ENCODE results near the gene LAMC1.
"Not testable (repeated sequence)": the region's sequence is repeated elsewhere in the genome, so short reads cannot be mapped to it uniquely, and the experiment has no call there.

The LAMC1 gene

DNA sequence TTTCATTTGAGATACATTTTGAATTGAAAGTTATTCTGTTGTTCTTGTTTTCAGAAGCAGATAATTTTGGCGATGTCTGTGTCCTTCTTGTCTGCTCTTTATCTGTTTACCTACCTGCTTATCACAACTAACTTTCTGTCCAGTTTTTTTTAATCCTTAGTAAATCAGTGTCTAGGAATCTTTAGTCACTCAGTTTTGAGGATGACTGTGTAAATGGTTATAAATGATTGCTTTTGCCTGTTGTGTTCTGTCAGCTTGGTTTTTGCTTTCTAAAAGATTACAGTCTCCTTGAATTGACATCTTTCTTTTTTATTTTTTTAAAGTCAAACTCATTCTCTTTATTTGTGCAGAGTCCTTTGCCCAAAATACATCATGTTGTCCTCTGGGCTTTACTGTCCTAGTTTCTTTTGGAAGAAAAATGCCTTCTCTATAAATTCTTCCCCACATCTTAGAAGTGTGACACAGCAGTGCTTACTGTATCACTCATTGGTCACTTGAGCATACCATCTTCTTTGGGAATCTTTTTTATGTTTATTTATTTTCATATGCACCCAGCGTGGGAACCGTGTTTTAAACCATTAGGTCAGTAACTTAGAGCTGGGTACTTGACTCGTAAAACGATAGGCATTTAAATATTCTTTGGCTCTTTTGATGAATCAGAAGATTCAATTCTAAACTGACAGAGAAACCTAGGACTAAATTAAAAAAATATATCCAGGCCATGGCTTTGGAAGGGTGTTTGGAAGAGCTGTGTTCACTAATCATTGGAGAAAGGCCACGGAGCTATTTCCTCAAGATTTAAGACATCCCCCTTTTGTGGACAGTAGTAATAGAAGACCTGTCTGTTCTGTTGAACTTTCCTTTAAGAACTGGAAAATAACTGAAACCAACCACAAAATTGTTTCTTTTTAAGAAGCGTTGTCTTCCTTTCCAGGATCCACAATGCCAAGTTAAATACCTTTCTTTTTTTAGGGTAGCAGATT lies 20.9 kb downstream of the LAMC1 start:
- DNase-seq (ENCODE audit: low read depth in 2 of 2) = no peak

DNA sequence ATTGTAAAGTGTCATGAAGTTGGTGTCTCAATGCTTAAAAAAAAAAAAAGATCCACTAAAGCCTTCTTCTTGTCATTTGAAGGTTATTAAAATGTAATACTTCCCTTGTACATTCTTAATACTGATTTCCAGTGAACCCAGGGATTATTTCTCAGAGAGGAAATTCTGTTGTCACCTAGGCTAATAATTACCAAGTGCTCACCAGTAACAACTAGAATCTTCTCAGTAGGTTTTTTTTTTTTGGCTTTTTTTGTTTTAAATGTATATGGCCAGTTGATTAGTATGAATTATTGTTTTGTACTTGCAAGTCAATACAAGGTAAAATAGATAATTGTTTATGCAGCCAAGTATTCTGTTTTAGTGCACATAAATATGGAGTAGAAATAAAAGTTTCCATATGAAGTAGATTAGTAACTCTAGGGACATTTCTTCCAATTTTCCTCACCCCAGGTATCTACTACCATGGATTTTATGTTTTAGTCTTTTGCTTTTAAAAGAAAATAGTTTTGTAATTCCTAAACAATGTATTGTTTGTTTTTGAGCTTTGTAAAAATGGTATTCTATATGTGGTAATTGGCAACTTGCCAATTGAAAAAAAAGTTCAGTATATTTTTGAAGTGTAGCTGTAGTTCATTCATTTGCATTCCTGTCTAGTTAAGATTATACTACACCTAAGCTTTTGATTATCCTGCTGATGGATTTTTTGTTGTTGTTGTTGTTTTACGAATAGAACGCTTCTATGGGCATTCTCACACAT lies 21.9 kb downstream of the LAMC1 start:
- no peak for DNase-seq (ENCODE audit: low read depth in 2 of 2)

DNA sequence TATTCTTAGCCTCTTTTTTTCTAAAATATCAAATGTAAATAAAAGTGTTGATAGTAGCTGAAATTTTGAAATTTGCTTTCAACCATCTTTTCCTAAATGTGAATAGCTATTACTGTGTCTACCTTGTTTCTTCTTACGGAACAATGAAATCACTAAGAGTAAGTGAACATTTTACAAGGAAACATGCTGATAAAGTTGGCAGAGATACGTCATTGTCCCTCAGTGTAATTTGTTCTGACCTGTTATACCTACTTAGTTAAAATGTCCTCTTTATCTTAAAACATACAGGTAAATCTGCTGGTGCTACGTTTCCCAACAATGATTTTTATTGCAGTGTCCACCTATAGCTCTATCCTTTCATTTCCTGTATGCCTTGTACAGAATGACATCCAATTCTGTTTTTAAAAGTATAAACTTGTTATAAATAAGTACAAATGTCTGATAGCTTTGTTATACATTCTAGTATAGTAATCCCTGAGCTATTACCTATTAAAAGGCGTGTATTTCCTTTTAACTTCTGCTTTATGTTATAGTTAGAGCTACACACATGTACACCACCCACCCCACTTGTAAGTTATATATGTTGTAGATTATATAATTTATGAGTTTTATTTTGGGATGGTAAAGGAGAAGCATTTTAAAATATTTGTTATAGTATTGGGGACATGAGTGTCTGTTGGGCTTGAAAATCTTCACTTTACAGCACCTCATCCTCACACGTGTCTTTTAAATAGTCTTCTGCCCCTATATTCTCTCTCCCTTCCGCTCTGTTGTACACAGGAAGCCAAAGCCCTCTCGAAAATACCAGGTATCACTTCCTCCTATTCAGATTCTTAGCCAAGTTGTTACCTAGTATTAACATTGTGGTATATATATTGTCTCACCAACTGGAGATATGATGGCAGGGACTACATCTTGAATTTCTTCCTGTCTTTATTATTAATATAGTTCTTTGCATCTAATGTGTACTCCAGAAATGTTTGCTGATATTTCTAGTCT lies 25.2 kb downstream of the LAMC1 start:
- DNase-seq (ENCODE audit: low read depth in 2 of 2) = no peak

DNA sequence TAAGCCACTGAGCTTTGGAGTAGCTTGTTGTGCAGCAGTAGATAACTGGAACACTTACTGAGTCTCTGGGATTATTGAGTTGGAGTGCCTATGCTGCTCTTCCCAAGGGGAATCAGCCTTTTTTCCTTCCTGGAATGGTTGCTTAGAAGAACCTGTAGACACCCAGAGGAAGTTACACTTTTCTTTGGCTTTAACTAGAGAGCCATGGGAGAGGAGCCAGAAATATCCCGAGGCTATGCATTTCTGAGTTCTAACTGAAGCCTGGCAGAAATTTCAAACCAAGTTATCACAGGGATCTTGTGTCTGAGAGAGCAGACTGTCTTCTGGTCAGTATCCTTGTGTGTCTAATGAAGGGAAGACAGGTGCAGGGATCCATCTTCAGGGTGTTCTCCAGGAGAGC lies 28.3 kb downstream of the LAMC1 start:
- no peak for DNase-seq (ENCODE audit: low read depth in 2 of 2)

DNA sequence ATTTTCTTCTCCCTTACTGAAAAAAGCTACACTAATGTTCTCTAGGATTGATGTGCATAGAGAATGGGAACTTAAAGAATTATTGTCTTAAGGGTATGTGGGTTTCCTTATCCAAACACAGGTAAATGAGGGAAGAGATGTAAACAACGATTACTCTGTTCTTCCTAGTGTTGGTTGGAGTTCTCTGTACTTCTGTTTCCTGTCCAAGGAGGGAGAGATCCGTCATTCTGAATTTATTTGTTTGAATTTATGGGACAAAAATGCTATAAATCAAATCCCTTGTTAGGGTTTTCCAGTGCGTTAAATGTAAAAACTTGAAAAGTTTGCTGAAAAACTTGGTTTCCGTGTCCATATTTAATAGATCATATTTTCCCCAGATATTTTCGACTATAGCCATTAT lies 29.6 kb downstream of the LAMC1 start:
- DNase-seq (ENCODE audit: low read depth in 2 of 2) = no peak

DNA sequence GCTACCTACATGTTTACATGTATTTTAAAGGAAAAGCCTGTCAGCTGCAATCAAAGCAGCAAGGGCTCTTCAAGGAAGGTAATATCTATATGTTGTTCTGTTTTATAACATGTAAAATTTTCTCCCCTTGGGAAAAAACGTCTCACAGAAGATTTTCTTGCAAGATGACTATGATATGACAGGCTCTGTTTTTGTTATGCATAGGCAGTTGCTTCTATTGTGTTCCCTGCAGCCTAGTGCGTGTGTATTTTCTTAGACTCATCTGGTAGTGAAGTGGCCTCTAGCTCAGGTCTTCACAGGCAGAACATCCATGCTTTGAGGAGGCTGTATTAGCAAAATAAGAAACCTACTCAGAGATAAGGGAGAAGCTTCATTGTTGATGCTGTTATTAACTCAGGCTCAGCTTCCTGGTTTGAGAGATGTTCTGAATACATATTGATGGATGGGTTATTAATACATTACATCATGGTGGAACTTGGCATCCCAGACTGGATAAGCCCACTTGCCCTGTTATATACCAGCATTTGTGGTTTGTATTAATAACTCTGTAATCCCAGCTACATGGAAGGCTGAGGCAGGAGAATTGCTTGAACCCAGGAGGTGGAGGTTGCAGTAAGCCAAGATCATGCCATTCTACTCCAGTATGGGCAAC lies 35.8 kb downstream of the LAMC1 start:
- DNase-seq (ENCODE audit: low read depth in 2 of 2) = no peak

DNA sequence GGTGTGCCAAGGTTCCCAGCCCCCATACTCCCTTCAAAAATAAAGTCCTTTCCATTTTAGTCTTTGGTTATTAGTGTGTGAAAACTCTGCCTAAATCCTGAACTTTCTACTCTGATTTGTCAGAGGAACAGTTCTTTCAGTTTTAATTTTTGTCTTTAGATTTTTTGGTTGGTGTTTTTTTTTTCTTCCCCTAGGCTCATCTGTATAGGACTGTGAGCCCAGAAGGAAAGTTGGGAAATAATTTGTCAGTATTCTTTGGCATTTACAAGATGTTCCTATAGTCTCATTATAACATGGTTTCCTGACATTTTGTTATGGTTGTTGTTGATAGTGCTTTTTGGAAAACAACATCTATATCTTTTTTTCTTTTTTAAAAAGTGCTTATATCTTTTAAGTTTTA lies 38.0 kb downstream of the LAMC1 start:
- no peak for DNase-seq (ENCODE audit: low read depth in 2 of 2)

DNA sequence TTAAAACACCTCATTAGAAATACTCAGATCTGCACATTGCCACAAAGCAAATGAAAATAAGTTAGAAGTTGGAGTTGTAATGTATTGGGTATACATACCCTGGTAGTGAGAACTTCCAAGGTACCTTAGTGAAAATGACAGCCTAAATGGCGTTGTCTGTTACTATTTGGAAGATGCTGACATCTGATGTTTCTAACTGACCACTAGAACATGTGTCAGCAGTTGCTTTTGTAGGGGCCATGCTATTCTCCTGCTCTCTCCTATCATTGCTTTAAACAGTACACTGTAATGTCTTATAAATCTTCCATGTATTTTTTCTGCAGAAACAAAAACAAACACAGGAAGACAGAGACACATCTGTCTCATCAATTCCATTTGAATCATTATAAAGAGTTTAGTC lies 40.1 kb downstream of the LAMC1 start:
- DNase-seq (ENCODE audit: low read depth in 2 of 2) = no peak

DNA sequence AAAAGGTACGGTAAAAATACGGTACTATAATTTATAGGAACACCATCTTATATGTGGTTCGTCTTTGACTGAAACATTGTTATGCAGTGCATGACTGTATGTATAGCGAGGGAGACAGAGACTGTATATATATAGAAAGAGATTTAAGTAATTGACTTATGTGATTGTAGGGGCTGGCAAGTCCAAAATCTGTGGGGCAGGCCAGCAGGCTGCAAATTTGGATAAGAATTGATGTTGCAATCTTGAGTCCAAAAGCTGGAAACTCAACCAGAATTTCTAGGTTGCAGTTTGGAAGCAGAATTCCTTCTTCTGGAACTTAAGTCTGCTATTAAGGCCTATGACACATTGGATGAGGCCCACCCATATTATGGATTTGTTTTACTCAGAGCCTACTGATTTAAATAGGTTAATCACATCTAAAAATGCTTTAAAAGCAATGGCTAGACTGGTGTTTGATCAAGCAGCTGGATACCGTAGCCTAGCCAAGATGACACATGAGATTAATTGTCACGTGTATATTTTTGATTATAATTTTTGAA lies 42.0 kb downstream of the LAMC1 start:
- DNase-seq (ENCODE audit: low read depth in 2 of 2) = no peak

DNA sequence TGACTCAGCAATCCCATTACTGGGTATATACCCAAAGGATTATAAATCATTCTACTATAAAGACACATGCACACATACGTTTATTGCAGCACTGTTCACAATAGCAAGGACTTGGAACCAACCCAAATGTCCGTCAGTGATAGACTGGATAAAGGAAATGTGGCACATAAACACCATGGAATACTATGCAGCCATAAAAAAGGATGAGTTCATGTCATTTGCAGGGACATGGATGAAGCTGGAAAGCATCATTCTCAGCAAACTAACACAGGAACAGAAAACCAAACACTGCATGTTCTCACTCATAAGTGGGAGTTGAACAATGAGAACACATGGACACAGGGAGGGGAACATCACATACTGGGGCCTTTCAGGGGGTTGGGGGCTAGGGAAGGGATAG lies 43.2 kb downstream of the LAMC1 start:
- DNase-seq (ENCODE audit: low read depth in 2 of 2) = not testable (repeated sequence)

DNA sequence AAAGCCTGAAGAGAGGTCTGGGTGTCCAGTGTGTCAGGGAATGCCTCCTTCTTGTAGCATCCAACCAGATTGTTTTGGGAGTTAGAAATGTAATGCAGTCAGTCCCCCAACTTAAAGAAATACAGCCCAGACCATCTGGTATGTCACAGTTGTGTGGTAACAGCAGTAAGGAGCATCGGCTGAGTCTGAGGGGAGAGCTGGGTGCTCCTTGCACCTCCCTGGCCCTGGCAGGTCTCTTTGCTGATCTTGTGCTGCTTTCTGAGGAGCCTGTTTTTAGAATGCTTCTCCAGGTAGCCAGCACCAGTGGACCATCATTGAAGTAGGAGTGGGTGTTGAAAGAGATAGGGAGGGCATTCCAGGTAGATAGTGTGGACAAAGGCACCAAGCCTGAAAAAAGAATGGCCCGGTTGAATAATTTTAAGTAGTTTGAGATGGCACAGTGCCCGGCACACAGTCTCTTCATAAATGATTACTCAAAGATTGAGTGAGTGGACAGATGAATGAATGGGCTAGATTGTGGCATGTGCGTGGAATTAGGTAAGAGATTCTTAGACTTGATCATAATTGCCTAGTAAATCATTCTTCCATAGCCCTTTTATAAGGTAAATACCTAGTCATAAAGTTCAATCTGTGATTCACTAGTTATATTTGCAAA lies 46.5 kb downstream of the LAMC1 start:
- DNase-seq (ENCODE audit: low read depth in 2 of 2) = no peak

DNA sequence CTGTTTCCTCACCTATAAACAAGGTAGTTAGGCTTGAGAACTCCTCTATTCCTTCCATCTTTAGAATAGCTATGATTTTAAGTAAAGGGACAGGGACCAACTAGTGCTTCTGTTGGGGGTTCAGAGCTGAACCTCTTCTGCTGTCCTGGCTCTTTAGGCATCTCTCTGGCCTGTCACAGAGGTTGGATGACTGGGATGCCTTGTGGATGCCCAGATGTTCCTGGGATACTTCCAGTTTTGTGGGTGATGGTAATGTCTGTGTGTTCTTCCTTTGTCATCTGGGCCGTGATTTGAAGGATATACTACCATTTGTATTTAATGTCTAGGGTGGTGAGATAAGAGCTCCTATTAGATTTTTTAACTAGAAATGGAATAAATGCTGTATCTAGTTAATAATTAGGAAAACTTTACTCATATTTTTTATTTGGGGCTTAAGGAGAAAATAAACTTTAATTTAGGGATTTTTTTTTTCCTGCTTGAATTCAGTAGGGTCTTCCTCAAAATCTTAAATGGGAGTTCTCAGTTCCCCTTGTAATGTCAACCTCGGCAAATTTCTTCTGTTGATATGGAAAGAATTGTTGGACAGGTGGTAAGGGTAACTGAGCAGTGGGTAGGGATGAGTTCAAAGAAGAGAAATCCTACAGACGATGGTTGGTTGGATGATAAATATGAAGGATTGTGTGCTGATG lies 47.2 kb downstream of the LAMC1 start:
- no peak for DNase-seq (ENCODE audit: low read depth in 2 of 2)

DNA sequence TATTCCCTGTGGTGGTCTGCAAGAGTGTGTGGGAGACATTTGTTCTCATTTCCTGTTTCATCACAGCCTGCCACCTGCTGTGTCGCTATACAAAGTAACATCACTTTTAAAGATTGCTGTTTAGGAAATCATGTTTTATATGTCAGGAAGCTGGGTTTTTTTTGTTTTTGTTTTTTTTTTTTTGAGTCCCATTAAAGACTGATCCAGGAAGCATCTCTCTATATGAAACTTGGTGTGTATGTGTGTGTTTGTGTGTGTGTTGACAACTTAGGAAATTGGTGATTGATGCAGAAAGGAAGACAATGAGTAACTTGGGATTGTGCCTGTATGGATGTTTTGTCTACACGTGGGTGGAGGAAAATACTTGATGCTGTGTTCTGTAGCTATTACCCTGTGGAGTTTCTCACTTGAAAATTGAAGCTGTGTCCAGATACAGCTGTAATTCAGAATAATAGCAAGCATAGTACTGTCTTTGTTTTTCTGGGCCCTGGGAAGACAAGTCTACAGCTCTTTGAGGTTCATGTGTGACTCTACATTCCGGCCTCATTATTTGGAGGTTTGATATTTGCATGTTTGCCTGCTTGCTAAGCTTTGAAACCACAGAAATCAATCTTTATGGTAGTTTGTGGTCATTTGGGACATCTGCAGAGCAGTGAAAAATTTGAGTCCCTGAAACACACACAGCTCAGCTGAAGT lies 47.9 kb downstream of the LAMC1 start:
- no peak for DNase-seq (ENCODE audit: low read depth in 2 of 2)

DNA sequence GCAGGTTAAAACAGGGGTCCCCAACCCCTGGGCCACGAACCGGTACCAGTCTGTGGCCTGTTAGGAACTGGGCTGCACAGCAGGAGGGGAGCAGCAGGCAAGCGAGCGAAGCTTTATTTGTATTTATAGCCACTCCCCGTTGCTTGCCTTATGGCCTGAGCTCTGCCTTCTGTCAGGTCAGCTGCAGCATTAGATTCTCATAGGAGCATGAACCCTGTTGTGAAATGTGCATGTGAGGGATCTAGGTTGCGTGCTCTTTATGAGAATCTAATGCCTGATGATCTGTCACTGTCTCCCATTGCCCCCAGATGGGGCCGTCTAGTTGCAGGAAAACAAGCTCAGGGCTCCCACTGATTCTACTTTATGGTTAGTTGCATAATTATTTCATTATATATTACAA lies 49.4 kb downstream of the LAMC1 start:
- DNase-seq (ENCODE audit: low read depth in 2 of 2) = not testable (repeated sequence)

DNA sequence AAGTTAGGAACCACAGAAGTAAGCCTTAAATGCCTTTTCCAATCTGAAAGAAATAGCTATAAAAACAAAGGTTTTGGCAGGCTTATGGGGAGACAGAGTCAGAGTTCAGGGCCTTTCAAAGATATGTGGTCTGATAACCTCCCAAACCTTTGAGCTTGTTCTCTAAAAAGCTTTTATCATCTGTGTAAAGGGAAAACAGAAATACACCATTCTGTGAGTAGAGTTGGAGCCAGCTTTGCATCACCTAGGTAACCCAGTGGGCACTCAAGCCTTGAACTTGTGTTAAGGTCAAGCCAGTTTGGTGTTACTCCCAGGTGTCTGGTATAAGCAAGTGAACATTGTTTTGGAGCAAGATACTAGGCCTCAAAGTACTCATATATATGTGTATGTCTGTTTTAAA lies 50.1 kb downstream of the LAMC1 start:
- DNase-seq (ENCODE audit: low read depth in 2 of 2) = no peak

DNA sequence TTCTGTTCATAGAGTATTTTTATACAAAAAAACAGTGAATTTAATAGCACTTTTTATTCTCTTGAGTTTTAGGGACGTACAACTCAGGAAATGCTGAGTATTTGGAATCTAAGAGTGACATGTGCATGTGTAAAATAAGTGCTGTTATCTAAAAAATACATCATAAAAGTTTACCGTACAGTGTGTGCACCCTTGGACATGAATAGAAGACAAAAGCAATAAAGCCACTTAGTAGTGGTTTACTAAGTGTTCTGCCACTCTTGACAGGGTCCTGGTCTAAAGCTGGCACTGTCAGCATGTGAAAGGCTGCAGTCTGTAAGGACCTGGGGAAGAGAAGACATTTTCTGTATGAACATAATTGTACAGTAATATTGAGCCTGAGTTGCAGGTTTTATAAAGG lies 51.0 kb downstream of the LAMC1 start:
- no peak for DNase-seq (ENCODE audit: low read depth in 2 of 2)

DNA sequence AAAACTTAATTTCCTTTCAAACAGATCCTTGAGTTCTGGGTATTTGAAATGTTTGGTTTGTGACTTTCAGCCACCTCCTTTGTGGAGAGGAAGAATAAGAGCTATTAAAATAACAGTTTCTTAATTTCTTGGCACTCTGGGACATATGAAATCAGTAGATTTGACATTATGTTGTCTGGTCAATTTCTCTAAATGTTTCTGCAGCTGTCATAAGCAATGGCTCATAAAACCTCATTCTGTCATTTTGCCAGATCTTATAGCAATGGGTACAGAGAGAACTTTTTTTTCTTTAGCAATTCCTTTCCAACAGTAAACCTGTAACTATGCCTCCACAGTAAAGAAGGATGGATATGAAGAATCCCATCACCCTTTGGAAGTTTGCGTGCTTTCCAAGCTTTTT lies 52.6 kb downstream of the LAMC1 start:
- DNase-seq (ENCODE audit: low read depth in 2 of 2) = no peak

DNA sequence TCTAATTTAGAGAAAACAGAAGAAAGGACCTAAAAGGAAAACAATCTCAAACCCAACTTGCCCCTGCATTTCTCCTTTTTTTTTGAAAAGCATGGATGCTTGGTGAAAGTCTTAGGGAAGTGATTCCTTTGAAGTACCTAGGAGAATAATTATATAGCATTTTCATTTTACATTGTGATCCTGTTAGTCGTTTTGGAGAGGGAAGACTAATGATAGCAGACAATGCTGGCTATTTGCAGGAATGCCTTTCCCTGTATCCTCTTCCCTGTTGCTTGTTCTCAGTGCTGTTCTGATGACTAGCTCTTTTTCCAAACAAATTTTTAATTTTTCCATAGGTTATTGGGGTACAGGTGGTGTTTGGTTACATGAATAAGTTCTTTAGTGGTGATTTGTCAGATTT lies 53.9 kb downstream of the LAMC1 start:
- no peak for DNase-seq (ENCODE audit: low read depth in 2 of 2)

DNA sequence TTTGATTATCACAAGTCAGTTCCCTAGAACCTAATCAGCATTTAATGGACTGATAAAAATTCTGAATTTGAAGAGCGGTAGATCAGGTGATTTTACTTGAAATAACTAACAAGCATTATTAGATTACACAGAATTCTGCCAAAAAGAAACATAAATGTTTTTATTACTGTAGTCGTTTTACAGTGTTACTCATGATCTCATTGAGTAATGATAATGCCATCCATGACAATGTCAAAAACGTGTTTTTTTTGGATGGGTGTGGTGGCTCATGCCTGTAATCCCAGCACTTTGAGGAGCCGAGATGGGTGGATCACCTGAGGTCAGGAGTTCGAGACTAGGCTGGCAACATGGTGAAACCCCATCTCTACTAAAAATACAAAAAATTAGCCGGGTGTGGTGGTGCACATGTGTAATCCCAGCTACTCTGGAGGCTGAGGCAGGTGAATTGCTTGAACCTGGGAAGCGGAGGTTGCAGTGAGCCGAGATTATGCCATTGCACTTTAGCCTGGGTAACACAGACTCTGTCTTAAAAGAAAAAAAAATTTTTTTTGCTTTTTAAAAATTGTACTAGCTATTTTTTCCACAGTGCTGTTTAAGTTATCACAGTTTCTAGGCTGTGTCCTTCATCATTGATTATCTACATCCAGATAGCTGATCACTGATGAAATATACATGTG lies 56.6 kb downstream of the LAMC1 start:
- no peak for DNase-seq (ENCODE audit: low read depth in 2 of 2)
